M059J (cell line): ENCODE measurements around the gene SYP. TPM values are rescaled to one million over a fixed set of nuclear protein-coding genes. Genes with fewer than 3 reads are reported as not detected.
"Not testable (repeated sequence)": the region's sequence is repeated elsewhere in the genome, so short reads cannot be mapped to it uniquely, and the experiment has no call there.

Source experiments
- DNase-seq: peaks from one replicate; pipeline ENCODE4 v3.0.0-alpha.2; 2012; ENCODE audit warnings: low read depth
- total RNA-seq: library from RNA; depleted of rRNA; stranded (reverse); fragments of >200 nt; shearing (Covaris generic); gene quantifications from 2 replicates; pipeline ENCODE4 v1.2.3, GENCODE V29; 2014

Gene SYP
- total RNA-seq, 1 experiment from 2014 or later: 0.25 TPM

DNA sequence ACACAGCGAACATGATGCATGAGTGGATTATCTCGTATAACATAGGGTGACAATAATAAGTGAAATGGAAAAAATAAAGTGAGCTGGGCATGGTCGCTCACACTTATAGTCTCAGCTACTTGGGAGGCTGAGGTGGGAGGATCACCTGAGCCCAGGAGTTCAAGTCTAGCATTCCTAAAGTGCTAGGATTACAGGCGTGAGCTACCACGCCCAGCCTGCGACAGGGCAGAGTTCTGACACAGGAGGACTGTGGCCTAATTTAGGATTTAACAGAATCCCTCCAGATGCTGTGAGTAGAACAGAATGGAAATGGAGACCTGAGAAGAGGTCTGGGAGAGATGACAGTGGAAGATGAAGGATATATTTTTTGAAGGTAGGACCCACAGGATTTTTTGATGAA lies 10.4 kb downstream of the SYP start:
- DNase-seq: no peak

DNA sequence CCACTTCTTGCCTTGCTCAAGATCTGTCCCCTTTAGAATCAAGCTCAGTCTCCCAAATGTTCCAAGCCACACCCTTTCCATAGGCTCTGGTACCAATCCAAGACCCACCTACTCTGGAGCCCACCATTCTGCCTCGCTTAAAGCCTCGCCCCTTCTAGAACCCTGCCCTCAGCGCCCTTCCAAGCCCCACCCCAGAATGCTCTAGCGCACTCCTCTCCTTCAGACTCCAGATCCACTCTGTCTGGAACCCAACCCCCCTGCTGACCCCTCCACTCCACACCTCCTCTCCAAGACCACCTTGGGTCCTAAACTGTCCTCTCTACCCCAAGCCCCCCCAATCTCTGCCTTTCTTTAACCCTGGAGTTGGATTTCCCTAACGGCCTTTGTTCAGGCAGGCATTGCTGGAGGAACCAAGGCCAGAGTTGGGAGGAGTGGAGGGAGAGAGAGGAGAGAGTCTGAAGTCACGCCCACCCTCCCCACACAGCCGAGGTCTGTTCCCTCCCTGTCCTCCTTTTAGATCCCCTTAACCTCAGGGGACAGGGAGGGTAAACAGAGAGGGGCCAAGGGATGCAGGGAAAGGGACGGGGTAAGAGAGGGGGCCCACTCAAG lies 11.4 kb downstream of the SYP start:
- no peak for DNase-seq

DNA sequence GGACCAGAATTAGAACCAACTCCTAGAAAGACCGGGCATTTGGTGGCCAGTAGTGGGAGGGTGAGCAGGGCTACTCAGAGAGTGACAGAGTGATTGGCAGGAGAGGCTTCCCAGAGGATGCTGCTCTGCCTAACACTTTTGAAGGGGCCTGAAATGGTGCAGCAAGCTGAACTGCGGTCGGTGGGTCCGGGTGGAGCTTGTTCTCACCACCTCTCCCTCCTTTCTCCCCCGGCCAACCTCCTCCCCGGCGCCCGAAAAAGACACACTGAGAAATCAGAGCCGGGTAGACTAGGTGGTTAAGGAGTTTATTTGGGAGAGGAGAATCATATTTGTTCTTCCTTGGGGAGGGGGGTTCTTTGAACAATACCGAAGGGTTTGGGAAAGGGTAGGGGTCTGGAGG lies 12.5 kb downstream of the SYP start:
- DNase-seq: no peak

DNA sequence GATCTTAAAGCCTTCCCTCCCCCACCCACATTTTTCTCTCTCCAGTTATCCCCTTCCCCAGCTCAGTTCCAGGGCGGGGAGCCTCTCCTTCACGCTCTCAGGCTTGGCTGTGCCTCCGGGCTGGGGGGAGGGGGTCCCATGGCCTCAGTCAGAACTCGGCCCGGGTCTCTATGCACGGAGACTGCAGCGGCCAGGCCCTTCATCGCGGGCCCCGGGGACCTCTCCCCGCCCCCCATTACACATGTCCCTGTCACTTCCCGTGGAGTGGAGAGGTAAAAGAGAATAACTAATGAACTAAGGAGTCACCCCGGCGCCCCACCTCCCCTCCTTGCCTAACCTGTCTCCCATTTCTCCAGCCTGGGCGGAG lies 13.0 kb downstream of the SYP start:
- no peak for DNase-seq

DNA sequence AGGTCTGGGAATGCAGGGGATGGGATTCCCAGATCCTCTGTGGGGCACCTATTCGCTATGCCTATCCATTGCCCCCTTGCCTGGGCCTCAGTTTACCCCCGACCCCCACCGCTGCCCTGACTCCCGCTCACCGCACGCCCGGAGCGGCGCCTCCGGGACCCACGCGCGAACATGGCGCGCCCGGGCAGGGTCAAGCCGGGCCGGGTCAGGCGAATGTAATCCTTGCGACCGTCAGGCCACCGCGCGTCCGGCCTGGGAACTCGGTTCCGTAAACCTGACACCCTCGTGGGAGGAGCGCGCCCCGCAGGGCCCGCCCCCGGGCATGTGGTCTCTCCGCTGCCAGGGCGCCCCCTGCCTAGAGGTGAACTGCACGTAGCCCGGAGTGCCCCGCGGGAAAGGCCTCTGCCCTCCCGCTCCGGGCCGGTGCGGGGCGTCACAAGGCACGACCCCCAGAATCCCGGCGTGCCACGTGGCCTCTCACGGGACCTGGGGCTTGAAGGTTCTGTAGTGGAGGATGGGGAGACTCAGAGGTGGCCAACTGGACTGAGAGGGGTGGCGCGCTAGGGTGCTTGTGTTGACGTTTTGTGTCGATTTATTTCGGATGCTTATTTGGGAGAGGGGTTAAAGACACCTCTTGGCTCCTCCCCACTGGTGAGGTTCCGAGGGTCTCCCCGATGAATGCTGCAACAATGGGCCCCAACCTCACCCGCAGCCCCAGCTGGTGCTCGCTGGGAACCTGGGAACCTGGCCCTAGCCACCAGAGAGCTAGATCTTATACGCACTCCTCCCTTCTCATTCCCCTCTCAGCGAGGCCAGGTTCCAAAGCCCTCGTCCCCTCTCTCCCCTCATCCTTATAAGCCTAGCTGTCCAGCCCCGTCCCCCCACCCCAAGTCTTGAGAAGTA lies 13.6 kb downstream of the SYP start, which contains the start of gene PRICKLE3:
Gene PRICKLE3 (minus strand): TSS at position 249 of the 903 bp plus-strand sequence. CDS start 76 bp downstream, at position 173.
- peak; percentile 75 for DNase-seq

DNA sequence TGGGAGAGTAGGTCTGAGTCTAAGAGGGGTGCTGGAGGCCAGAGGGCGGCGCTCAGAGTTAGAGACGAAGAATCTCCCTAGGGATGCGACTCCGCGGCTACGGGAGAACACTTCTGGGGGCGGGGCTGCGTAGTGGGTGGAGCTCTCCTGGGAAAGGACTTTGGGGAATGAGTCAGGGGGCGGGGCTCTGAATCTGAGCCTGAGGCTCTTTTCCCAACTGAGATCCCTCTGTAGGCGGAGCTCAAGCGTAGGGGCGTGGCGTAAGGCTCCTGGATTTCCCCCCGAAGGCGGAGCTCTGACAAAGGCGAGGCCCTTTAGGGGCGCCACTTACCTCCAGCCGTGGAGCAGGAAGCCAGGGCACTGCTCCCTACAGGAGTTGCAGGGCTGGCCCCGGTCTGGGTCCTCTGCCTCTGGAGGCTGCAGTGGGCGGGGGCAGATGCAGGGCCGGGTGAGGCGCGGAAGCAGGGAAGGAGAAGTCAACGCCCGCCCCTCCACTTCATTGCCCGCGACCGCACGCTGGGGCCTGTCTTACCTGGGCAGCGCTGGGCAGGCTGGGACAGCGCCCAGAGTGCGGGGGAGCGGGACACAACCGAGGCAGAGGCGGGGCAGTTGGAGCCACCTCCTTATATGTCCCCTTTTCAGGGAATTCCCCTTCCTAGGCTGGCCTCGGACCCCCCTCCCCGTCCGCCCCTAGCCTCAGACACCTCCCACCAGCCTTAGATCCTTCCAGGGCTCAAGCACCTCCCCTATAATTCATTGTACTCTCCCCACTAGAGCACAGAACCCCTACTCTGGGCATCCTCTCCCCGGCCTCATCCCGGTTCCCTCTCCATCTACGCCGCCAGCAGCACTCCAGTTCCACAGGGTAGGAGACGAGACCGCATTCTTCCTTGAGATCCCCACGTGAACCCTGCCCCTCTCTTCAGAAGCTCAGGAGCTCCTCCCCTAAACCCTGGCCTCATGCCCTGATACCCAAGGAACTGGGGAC lies 15.4 kb downstream of the SYP start:
- DNase-seq: peak; percentile 33

DNA sequence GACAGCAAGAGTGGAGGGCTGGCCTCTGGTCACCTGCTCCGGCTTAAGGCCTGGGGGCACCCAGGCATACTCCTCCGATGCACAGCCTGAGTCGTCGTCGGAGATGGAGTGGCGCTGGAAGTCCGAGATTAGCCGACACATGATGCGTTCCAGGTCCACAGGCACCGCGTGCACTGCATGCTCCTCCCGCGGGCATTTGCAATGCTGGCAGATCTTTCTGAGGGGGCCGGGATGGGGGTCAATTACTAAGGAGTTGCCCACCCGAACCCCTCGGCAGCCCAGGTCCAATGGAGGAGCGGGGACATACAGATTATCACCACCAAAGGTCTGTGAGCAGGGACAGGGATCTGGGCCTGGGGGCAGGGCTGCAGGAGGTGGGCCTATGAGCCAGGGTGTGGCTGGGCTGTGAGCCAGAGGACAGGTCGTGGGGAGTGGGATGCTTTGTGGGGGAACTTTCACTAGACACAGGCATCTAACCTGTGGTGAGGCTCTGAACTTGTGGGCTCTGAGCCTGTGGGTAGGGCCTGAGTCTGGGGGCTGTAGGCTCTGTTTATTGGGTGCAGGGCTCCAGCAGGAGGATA lies 16.2 kb downstream of the SYP start:
- DNase-seq: no peak

DNA sequence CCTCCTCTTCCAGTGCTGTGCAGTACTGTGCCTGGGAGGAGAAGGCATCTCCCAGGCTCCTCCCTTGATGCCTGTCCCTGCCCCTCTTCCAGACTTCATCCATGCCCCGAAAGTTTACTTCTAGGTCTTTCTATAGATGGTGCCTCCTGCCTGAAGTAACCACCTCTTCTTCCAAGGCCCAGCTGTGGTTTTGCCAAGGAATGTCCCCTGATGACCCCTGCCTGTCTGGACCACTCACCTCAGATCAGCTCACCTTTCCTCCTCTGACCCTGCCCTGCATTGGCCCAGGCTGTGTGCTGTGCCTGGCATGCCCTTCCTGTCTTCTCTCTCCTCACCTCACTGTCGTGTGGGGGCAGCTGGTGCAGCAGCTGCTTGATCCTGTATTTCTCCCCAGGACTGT lies 20.6 kb downstream of the SYP start:
- no peak for DNase-seq

DNA sequence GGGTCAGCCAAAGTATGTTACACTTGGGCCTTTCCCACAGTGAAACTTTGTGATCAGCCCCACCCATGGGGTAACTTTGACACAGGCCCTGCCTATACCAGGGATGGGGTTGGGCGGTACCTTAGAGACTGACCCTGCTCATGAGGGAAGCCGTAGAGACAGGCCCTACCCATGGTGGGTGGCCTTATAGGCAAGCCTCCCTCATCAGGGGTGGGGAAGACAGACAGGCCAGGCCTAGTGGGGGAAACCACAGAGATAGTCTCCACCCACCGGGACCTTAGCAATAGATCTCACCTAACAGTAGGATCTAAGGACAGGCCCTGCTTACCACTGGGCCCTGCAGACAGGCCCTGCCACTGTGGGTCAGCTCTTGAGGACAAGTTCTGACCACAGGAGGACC lies 21.5 kb downstream of the SYP start:
- DNase-seq: no peak

DNA sequence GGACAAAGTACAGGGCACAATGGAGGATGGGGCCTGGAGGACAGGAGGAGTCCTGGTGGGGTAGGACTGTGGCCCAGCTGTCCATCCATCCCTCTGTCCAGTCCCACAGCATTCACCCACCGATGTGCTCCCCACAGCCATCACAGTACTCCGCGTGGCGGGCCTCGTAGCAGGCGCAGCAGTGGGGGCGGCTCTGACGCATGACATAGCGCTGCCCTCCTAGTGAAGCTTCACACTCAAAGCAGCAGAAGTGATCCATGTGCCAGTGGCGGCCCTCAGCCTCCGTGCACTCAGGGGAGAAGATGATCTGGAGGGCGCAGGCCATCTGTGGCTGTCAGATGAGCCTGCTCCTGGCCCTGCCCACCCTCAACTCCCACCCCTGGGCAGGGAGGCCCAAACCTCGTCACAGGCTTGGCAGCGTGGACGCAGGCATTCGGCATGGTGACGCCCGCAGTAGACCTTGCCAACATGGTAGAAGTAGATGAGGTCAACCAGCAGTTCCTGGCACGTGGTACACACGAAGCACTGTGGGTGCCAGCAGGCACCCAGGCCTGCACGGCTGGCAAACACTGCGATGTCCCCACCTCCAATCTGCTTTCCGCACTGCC lies 22.0 kb downstream of the SYP start:
- DNase-seq: no peak

DNA sequence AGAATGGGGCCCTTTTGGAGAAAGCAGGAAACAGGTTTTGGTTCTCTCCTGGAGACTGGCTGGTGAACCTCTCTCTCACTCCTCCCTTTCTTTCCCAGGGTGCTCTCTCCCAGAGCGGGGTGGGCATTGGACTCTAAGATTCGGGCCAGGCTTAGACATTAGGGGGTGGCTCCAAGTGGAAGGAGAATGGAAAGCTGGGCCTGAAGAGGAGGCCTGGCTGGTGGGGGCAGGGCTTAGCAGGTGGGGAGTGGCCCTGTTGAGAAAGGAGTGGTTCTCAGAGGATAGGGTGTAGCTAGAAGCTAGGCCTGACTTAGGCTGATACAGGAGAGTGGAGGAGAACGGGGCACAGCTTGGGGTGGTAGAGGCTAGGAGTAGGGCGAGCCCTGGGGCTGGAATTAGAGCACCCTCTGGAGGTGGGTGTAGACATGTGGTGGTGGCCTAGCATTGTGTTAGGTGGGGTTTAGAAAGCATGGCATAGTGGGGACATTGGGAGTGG lies 22.6 kb downstream of the SYP start:
- DNase-seq: no peak

DNA sequence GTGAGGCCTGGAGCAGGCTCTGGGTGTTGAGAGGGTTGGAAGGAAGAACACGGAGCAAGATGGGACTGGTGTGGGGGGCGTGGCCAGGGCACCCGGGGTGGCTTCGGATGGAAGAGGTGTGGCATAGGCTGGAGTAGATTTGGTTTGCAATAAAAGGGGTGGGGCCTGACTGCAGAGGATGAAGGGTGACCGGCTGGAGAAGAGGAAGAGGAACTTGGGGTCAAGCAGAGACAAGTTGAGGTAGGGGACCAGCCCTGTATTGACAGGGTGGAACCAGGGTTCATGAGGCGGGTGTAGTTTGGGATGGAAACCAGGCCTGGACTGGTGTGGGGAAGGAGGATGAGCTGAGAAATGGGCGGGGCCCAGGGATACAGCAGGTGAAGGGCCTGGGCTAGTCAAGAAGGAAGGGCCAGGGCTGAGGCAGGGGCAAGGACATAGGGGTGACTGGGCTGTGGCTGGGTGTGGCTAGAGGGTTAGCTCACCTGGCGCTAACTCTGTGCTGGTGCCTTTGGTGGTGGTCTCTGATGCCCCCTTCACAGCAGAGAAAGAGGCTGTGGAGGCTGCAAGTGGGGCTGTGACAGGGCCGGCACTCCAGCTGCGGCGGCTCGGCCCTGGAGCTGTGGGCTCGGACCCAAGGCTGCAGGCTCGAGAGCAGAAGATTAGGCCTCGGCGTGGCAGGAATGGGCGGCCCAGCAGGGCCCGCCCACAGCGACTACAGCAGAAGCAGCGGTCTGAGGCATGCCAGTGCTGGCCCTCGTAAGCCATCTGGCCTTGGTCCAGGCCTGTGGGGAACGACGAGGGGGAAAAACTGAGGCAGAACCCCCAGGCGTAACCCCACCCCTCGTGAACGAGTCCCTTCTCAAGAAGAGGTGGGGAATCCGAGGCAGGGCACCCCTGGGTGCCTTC lies 23.3 kb downstream of the SYP start:
- DNase-seq: no peak

DNA sequence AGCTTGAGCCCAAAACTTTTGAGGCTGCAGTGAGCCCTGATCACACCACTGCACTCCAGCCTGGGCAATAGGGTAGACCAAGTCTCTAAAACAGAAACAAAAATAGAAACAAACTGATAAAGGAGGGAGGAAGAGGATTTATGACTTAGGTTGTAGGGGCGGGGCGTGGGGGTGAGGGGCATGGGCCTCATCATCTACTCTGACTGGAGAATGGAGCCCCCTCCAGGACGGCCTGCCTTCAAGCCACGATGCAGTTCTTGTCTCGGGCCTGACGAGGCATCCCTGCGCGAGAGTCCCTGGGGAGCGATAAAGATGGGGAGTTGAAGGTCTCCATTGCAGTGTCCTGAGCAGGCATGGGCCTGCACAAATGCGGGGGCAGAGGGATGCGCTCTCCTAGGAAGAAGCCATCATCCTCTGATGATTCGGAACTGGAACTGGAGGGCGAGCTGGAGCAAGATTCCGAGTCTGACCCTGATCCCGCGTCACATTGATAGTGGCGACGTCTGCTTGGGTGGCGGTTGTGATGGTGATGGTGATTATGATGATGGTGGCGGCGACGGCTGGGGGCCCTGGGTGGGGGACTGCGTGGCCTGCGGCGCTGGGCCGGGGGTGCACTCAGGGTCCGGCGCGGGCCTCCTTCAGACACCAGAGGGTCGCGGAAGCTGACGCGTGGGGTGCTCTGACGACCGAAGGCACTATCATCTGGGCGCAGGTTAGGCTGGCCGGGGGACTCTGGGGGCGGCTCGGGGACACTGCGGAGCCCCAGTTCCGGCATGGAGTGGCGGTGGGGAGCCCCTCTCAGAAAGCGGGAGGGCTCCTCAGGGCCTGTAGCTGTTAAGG lies 24.3 kb downstream of the SYP start:
- no peak for DNase-seq

DNA sequence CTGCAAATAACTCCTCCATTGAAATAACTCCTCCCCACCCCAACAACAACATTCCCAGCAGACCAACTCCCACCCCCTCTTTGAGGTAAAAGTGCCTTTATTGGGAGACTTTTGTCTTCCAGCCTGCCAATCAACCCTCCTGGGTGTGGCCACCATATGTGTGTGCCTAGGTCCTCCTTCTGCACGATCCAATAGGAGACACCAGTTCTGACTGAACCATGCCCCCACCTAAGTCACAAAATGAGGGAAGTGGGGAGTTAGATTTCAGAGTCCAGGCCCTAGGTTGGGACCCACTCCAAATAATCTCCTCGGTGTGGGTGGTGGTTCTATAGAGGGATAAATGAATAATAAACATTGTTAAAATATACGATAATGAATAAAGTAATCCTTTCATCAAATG lies 25.3 kb downstream of the SYP start:
- no peak for DNase-seq

DNA sequence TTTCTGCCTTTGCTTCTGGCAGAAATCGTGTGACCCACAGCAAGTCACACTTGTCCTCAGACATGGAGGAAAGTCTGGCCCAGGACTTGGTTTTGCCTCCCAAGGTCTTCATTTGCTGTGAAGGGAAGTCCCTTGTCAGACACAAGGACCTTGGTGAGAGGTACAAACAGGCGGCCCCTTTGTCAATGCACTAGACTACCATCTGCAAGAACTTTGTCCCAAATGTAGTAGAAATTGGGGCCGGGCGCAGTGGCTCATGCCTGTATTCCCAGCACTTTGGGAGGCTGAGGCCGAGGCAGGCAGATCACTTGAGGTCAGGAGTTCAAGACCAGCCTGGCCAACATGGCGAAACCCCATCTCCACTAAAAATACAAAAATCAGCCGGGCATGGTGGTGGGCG lies 26.4 kb downstream of the SYP start:
- not testable (repeated sequence) for DNase-seq

DNA sequence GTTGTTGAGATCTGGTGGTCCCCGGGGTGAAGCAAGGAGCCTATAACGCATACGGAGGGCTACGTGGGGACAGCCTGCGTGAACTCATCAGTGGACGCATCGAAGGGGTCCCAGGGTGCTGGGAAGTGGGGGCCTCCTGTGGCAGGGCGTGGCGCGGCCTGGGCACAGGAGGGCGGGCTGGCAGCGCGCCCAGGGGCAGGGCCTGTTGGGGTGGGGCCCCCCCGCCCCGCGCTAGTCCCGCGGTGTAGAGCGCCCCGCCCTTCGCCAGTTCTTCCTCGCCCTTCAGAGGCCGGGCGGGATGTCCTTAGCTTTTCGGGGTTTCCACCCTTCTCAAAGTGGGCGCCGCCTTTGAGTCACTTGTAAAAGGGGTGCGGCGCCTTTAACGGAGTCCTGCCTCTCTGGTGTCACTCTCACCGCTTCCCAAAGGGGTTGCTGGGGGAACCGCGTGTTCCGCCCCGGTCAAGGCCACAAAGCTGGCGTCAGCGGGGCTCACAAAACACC lies 27.7 kb downstream of the SYP start:
- DNase-seq: peak; percentile 83

DNA sequence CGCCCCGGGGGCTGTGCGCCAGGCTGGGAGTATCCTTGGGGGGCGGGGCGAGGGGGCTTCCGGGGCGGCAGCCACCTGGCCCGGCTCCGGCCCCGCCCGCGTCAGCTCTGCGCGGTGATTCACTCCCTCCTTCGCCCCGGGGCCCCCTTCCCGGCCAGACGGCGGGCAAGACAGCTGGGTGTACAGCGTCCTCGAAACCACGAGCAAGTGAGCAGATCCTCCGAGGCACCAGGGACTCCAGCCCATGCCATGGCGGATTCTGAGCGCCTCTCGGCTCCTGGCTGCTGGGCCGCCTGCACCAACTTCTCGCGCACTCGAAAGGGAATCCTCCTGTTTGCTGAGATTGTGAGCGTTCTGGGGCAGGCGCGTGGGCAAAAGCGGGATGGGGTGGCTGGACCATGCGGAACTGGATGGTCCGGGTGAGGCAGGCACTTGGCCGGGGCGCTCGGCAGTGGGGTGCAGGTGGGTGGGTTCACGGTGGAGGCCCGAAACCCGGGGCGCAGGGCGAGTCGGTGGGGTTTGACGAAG lies 28.2 kb downstream of the SYP start, which contains the start of gene PLP2:
Gene PLP2 (plus strand): TSS at position 147 of the 528 bp plus-strand sequence. CDS start 103 bp downstream, at position 250.
- DNase-seq: peak; percentile 80

DNA sequence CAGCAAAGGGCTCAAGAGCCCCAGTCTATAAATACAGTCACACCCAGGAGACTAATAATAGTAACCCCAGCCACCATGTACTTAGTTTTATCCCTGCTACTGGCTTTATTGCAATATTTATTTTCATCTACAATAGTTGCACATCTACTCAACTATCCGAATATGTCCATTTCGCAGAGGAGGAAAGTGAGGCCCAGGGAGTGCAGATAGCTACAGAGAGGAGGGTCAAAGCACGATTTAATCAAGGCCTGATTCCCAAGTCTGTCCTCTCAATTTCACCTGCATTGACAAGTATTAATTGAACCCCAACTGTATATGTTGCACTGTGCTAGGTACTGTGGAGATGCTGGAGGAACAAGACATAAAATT lies 32.3 kb downstream of the SYP start:
- DNase-seq: no peak
